ENCODE results near the gene EHF.

Gene EHF

DNA sequence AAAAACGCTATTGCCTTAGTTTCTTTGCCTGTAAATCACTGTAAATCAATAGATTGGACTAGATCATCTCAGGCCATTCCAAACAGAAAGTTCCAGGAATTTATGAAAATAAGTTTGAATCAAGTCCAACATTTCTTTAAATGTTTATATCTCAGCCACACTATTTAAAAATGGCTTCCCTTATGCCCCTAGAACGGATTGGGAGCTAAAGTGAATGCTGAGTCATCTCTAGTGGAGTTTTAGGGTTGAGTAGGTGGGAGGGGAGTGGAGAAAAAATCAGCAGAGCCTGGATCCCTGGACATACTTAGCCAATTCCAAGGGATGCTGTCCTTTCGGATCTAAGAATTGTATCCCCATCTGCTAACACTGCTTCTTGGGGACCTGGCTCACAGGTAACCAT lies 48.6 kb downstream of the EHF start:
- TF ChIP-seq OSR1 (CRISPR knock-in tag; IDR thresholded peaks at IDR 0.05): no peak
- TF ChIP-seq GLIS3 (CRISPR knock-in tag; IDR thresholded peaks at IDR 0.05): no peak
- TF ChIP-seq ZNF8 (CRISPR knock-in tag; IDR thresholded peaks at IDR 0.05): no peak
- TF ChIP-seq ZNF565 (CRISPR knock-in tag; conservative IDR thresholded peaks at IDR 0.05; ENCODE audit: low read depth): no peak

DNA sequence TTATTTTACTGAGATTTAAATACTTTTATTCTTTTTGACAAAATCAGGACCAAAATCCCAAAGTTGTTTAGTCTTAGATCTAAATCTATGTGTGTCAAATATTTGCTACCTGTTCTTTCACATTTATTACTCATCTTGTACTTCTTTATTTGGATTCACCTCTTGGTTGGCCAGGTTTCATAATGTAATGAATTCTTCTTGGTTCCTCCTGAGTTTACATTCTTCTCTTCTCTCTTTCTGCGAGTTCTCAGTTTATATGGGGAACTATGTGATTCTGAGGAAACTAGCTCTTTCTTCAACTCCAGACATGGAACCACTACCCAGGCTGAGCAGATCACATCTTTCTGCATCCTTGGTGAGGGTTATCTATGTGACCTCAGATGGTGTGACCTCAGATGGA lies 50.2 kb downstream of the EHF start:
- TF ChIP-seq ZNF565 (CRISPR knock-in tag; conservative IDR thresholded peaks at IDR 0.05; ENCODE audit: low read depth) (no peak), ZFP3 (CRISPR knock-in tag; IDR thresholded peaks at IDR 0.05) (no peak), ARNTL (CRISPR knock-in tag; IDR thresholded peaks at IDR 0.05; ENCODE audit: borderline replicate concordance, low read depth) (no peak), SNAI2 (CRISPR knock-in tag; IDR thresholded peaks at IDR 0.05) (no peak), CREB5 (CRISPR knock-in tag; IDR thresholded peaks at IDR 0.05; ENCODE audit: low read depth) (no peak), ESRRG (CRISPR knock-in tag; IDR thresholded peaks at IDR 0.05) (no peak), TOX (CRISPR knock-in tag; IDR thresholded peaks at IDR 0.05; ENCODE audit: borderline replicate concordance) (no peak), RARB (CRISPR knock-in tag; IDR thresholded peaks at IDR 0.05) (no peak), GLIS3 (CRISPR knock-in tag; IDR thresholded peaks at IDR 0.05) (no peak), CSDC2 (CRISPR knock-in tag; IDR thresholded peaks at IDR 0.05) (no peak), ZC3H10 (CRISPR knock-in tag; IDR thresholded peaks at IDR 0.05) (no peak), OSR1 (CRISPR knock-in tag; IDR thresholded peaks at IDR 0.05) (no peak), PPARA (CRISPR knock-in tag; IDR thresholded peaks at IDR 0.05; ENCODE audit: borderline replicate concordance) (no peak), POU6F1 (CRISPR knock-in tag; IDR thresholded peaks at IDR 0.05; ENCODE audit: borderline replicate concordance, low read depth) (no peak), TCF4 (CRISPR knock-in tag; IDR thresholded peaks at IDR 0.05; ENCODE audit: borderline replicate concordance) (no peak)
- TF ChIP-seq, protein P1, sequence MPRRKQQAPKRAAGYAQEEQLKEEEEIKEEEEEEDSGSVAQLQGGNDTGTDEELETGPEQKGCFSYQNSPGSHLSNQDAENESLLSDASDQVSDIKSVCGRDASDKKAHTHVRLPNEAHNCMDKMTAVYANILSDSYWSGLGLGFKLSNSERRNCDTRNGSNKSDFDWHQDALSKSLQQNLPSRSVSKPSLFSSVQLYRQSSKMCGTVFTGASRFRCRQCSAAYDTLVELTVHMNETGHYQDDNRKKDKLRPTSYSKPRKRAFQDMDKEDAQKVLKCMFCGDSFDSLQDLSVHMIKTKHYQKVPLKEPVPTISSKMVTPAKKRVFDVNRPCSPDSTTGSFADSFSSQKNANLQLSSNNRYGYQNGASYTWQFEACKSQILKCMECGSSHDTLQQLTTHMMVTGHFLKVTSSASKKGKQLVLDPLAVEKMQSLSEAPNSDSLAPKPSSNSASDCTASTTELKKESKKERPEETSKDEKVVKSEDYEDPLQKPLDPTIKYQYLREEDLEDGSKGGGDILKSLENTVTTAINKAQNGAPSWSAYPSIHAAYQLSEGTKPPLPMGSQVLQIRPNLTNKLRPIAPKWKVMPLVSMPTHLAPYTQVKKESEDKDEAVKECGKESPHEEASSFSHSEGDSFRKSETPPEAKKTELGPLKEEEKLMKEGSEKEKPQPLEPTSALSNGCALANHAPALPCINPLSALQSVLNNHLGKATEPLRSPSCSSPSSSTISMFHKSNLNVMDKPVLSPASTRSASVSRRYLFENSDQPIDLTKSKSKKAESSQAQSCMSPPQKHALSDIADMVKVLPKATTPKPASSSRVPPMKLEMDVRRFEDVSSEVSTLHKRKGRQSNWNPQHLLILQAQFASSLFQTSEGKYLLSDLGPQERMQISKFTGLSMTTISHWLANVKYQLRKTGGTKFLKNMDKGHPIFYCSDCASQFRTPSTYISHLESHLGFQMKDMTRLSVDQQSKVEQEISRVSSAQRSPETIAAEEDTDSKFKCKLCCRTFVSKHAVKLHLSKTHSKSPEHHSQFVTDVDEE (CRISPR knock-in tag; IDR thresholded peaks at IDR 0.05): no peak
- TF ChIP-seq, protein P2, sequence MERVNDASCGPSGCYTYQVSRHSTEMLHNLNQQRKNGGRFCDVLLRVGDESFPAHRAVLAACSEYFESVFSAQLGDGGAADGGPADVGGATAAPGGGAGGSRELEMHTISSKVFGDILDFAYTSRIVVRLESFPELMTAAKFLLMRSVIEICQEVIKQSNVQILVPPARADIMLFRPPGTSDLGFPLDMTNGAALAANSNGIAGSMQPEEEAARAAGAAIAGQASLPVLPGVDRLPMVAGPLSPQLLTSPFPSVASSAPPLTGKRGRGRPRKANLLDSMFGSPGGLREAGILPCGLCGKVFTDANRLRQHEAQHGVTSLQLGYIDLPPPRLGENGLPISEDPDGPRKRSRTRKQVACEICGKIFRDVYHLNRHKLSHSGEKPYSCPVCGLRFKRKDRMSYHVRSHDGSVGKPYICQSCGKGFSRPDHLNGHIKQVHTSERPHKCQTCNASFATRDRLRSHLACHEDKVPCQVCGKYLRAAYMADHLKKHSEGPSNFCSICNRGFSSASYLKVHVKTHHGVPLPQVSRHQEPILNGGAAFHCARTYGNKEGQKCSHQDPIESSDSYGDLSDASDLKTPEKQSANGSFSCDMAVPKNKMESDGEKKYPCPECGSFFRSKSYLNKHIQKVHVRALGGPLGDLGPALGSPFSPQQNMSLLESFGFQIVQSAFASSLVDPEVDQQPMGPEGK (CRISPR knock-in tag; IDR thresholded peaks at IDR 0.05; ENCODE audit: borderline replicate concordance): no peak
- TF ChIP-seq, protein P3, sequence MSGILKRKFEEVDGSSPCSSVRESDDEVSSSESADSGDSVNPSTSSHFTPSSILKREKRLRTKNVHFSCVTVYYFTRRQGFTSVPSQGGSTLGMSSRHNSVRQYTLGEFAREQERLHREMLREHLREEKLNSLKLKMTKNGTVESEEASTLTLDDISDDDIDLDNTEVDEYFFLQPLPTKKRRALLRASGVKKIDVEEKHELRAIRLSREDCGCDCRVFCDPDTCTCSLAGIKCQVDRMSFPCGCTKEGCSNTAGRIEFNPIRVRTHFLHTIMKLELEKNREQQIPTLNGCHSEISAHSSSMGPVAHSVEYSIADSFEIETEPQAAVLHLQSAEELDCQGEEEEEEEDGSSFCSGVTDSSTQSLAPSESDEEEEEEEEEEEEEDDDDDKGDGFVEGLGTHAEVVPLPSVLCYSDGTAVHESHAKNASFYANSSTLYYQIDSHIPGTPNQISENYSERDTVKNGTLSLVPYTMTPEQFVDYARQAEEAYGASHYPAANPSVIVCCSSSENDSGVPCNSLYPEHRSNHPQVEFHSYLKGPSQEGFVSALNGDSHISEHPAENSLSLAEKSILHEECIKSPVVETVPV (CRISPR knock-in tag; IDR thresholded peaks at IDR 0.05): no peak

More for the DNA sequence above, 48.6 kb downstream of the EHF start:
- no peak for ATAC-seq

DNA sequence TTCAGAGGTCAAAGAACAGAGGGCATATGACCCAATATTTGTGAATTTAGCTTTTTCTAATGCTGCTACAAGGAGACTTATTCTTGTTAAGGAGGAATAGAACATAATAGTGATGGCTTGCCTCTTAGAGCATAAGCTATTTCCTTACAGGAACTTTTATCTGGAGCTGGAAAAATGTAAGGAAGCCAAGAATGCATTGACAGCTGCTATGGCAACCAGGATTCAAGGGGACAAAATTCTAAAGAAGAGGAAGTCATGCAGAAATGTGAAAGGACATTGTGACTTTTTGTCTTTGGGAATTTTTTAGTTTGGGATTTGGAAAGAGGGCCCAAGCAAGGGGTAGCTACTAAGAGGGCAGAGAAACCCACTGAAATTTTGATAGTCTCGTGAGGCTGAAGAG lies 51.1 kb downstream of the EHF start:
- ATAC-seq: no peak
- TF ChIP-seq, protein P2 (CRISPR knock-in tag; IDR thresholded peaks at IDR 0.05; ENCODE audit: borderline replicate concordance): no peak
- TF ChIP-seq, protein P3 (CRISPR knock-in tag; IDR thresholded peaks at IDR 0.05): no peak
- TF ChIP-seq ESRRG (CRISPR knock-in tag; IDR thresholded peaks at IDR 0.05) (no peak), ZNF8 (CRISPR knock-in tag; IDR thresholded peaks at IDR 0.05) (no peak), CREB5 (CRISPR knock-in tag; IDR thresholded peaks at IDR 0.05; ENCODE audit: low read depth) (no peak), TOX (CRISPR knock-in tag; IDR thresholded peaks at IDR 0.05; ENCODE audit: borderline replicate concordance) (no peak), ISL1 (CRISPR knock-in tag; IDR thresholded peaks at IDR 0.05) (no peak), RARB (CRISPR knock-in tag; IDR thresholded peaks at IDR 0.05) (no peak), OSR1 (CRISPR knock-in tag; IDR thresholded peaks at IDR 0.05) (no peak), TCF4 (CRISPR knock-in tag; IDR thresholded peaks at IDR 0.05; ENCODE audit: borderline replicate concordance) (no peak)

More for the DNA sequence above, 50.2 kb downstream of the EHF start:
- no peak for ATAC-seq
